ENCODE results near the gene MAP1S. TPM values are rescaled to one million over a fixed set of nuclear protein-coding genes. Genes with fewer than 3 reads are reported as not detected.
A peak's percentile ranks its signal among the peaks of the same experiment; 100 is the strongest.

MAP1S gene
- polyA plus RNA-seq, 1 donor from 2014 or later: 5.8 TPM

DNA sequence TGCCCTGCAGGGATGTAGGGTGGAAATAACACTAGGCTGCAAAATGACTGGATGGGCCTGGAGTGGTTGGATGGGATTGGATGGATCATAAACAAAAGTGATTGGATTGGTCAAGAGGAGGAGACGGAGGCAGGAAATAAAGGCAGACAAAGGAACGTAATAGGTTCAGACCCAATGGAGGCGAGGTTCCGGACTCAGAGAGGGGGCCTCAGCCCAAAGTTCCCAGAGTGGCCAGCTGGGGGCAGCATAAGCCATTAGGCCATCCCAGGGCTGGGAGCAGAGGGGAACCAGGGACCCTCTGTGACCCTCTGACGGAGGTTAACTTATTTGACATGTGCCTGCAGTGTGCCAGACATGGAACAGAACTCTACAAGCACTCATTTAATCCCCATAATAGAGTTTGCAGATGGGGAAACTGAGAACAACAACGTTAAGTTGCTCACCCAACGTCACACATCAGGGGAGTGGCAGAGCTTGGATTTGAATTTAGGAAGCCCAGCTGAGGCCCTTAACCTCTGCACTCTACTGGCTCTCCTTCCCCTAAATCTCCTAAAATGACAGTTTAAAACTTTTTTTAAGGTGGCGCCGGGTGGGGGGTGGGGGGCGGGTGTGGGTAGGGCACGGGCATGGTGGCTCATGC lies 15.3 kb upstream of the MAP1S start:
- no peaks in the 10 kb centered on the region for H3K9me2 ChIP-seq (ENCODE audit: insufficient read depth, low read length)
- no peak overlapping the region for H2AFZ ChIP-seq (ENCODE audit: low read depth, low read length)
- H3K27ac ChIP-seq (ENCODE audit: low read length): no peak overlapping the region
- H3K79me2 ChIP-seq (replicated peaks; ENCODE audit: insufficient read depth, low read length): no peaks in the 10 kb centered on the region
- H3K36me3 ChIP-seq (ENCODE audit: insufficient read depth, low read length): no peaks in the 10 kb centered on the region
- no peaks in the 10 kb centered on the region for H3K27me3 ChIP-seq (ENCODE audit: insufficient read depth, low read depth, low read length)
- H3F3A ChIP-seq (ENCODE audit: insufficient read depth, low read length, poor library complexity, severe bottlenecking): no peaks in the 10 kb centered on the region
- H3K4me2 ChIP-seq (ENCODE audit: low read length): no peak overlapping the region
- no peaks in the 10 kb centered on the region for H3K9me3 ChIP-seq (ENCODE audit: low read length)
- no peak overlapping the region for H3K9ac ChIP-seq (ENCODE audit: low read length)
- no peak for TF ChIP-seq MXI1 (conservative IDR thresholded peaks at IDR 0.05; ENCODE audit: poor library complexity, severe bottlenecking)
- no peak for TF ChIP-seq EP300 (conservative IDR thresholded peaks at IDR 0.05; ENCODE audit: poor library complexity, severe bottlenecking)
- TF ChIP-seq, protein P1, sequence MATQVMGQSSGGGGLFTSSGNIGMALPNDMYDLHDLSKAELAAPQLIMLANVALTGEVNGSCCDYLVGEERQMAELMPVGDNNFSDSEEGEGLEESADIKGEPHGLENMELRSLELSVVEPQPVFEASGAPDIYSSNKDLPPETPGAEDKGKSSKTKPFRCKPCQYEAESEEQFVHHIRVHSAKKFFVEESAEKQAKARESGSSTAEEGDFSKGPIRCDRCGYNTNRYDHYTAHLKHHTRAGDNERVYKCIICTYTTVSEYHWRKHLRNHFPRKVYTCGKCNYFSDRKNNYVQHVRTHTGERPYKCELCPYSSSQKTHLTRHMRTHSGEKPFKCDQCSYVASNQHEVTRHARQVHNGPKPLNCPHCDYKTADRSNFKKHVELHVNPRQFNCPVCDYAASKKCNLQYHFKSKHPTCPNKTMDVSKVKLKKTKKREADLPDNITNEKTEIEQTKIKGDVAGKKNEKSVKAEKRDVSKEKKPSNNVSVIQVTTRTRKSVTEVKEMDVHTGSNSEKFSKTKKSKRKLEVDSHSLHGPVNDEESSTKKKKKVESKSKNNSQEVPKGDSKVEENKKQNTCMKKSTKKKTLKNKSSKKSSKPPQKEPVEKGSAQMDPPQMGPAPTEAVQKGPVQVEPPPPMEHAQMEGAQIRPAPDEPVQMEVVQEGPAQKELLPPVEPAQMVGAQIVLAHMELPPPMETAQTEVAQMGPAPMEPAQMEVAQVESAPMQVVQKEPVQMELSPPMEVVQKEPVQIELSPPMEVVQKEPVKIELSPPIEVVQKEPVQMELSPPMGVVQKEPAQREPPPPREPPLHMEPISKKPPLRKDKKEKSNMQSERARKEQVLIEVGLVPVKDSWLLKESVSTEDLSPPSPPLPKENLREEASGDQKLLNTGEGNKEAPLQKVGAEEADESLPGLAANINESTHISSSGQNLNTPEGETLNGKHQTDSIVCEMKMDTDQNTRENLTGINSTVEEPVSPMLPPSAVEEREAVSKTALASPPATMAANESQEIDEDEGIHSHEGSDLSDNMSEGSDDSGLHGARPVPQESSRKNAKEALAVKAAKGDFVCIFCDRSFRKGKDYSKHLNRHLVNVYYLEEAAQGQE (IDR thresholded peaks at IDR 0.05; ENCODE audit: borderline replicate concordance): no peak
- TF ChIP-seq TAF1 (IDR thresholded peaks at IDR 0.05; ENCODE audit: low read depth): no peak
- peak; percentile 36 for TF ChIP-seq SMC3 (conservative IDR thresholded peaks at IDR 0.05; ENCODE audit: poor library complexity)
- TF ChIP-seq POLR2AphosphoS5 (IDR thresholded peaks at IDR 0.05): no peak
- TF ChIP-seq, protein P2, sequence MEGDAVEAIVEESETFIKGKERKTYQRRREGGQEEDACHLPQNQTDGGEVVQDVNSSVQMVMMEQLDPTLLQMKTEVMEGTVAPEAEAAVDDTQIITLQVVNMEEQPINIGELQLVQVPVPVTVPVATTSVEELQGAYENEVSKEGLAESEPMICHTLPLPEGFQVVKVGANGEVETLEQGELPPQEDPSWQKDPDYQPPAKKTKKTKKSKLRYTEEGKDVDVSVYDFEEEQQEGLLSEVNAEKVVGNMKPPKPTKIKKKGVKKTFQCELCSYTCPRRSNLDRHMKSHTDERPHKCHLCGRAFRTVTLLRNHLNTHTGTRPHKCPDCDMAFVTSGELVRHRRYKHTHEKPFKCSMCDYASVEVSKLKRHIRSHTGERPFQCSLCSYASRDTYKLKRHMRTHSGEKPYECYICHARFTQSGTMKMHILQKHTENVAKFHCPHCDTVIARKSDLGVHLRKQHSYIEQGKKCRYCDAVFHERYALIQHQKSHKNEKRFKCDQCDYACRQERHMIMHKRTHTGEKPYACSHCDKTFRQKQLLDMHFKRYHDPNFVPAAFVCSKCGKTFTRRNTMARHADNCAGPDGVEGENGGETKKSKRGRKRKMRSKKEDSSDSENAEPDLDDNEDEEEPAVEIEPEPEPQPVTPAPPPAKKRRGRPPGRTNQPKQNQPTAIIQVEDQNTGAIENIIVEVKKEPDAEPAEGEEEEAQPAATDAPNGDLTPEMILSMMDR (IDR thresholded peaks at IDR 0.05; ENCODE audit: poor library complexity, severe bottlenecking): peak; percentile 45
- peak; percentile 10 for TF ChIP-seq RAD21 (conservative IDR thresholded peaks at IDR 0.05)
- no peak for TF ChIP-seq EZH2 (IDR thresholded peaks at IDR 0.05; ENCODE audit: borderline replicate concordance, insufficient read depth, low read length, poor library complexity, severe bottlenecking)
- H3K4me3 ChIP-seq (ENCODE audit: low read length): no peak overlapping the region
- H4K20me1 ChIP-seq (ENCODE audit: insufficient read depth): no peaks in the 10 kb centered on the region

DNA sequence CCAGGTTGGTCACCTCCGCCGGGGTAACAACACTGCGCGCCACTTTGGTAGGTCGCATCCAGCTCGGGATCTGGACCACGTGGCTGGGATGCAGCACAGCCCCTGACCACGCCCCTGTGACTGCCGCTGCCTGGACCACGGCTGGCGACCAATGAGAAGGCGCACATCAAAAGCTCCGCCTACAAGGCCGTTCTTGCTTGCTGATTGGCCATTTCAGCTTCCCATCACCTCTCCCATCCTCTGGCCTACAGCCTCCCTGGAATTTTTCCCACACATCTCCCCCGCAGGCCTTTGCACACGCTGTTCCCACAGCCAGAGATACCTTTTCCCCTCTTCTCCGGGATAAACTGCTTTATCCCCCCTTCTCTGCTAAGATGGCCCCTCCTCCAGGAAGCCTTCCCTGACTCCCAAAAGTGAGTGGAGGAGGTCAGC lies 12.5 kb upstream of the MAP1S start:
- Histone ChIP-seq H3K79me2 (replicated peaks; ENCODE audit: insufficient read depth, low read length) (no peaks in the 10 kb centered on the region), H3K4me2 (ENCODE audit: low read length) (no peak overlapping the region), H3K9me2 (ENCODE audit: insufficient read depth, low read length) (no peaks in the 10 kb centered on the region), H3K9ac (ENCODE audit: low read length) (no peak overlapping the region), H3F3A (ENCODE audit: insufficient read depth, low read length, poor library complexity, severe bottlenecking) (no peaks in the 10 kb centered on the region), H3K4me3 (ENCODE audit: low read length) (no peak overlapping the region), H4K20me1 (ENCODE audit: insufficient read depth) (no peaks in the 10 kb centered on the region), H3K36me3 (ENCODE audit: insufficient read depth, low read length) (no peaks in the 10 kb centered on the region), H3K27me3 (ENCODE audit: insufficient read depth, low read depth, low read length) (no peaks in the 10 kb centered on the region), H2AFZ (ENCODE audit: low read depth, low read length) (no peak overlapping the region), H3K27ac (ENCODE audit: low read length) (no peak overlapping the region), H3K9me3 (ENCODE audit: low read length) (no peaks in the 10 kb centered on the region)
- TF ChIP-seq, protein P1 (IDR thresholded peaks at IDR 0.05; ENCODE audit: borderline replicate concordance): no peak
- no peak for TF ChIP-seq EP300 (conservative IDR thresholded peaks at IDR 0.05; ENCODE audit: poor library complexity, severe bottlenecking)
- TF ChIP-seq EZH2 (IDR thresholded peaks at IDR 0.05; ENCODE audit: borderline replicate concordance, insufficient read depth, low read length, poor library complexity, severe bottlenecking): no peak
- TF ChIP-seq, protein P2 (IDR thresholded peaks at IDR 0.05; ENCODE audit: poor library complexity, severe bottlenecking): no peak
- TF ChIP-seq SMC3 (conservative IDR thresholded peaks at IDR 0.05; ENCODE audit: poor library complexity): no peak
- TF ChIP-seq POLR2AphosphoS5 (IDR thresholded peaks at IDR 0.05): no peak
- TF ChIP-seq MXI1 (conservative IDR thresholded peaks at IDR 0.05; ENCODE audit: poor library complexity, severe bottlenecking): no peak
- TF ChIP-seq TAF1 (IDR thresholded peaks at IDR 0.05; ENCODE audit: low read depth): no peak
- TF ChIP-seq RAD21 (conservative IDR thresholded peaks at IDR 0.05): no peak
